Muscle layer of colon (tissue), 2 donors: ENCODE data around the gene ESAM.

Source experiments
- H3K27ac ChIP-seq: one replicate; pipeline ENCODE4 v1.7.0; 2013; ENCODE audit warnings: low read depth, mild to moderate bottlenecking, low read length, moderate library complexity
- H3K27me3 ChIP-seq, 2 donors: one replicate each; pipeline ENCODE4 v1.7.0; 2013; ENCODE audit warnings: low read length in 2 of 2, mild to moderate bottlenecking in 2 of 2; ENCODE audit not compliant: insufficient read depth in 2 of 2, control insufficient read depth in 1 of 2
- H3K36me3 ChIP-seq: one replicate; pipeline ENCODE4 v1.7.0; 2013; ENCODE audit warnings: mild to moderate bottlenecking, low read length; ENCODE audit not compliant: insufficient read depth
- H3K4me1 ChIP-seq: one replicate; pipeline ENCODE4 v1.7.0; 2013; ENCODE audit warnings: mild to moderate bottlenecking, low read length; ENCODE audit not compliant: insufficient read depth
- H3K4me3 ChIP-seq, 2 donors: one replicate each; pipeline ENCODE4 v1.7.0; 2013; ENCODE audit warnings: low read length in 2 of 2, low read depth in 1 of 2, mild to moderate bottlenecking in 1 of 2, moderate library complexity in 1 of 2
- H3K9ac ChIP-seq: one replicate; pipeline ENCODE4 v1.7.0; 2013; ENCODE audit warnings: low read length
- H3K9me3 ChIP-seq: one replicate; pipeline ENCODE4 v1.7.0; 2013; ENCODE audit warnings: mild to moderate bottlenecking, low read length
- donor health status: abdominal sarcoma.
- donor health status: Adenocarcinoma of cecum.

The ESAM gene

GRCh38 chr11:124758355-124759265, 3.5 kb downstream of the ESAM start:
- Histone ChIP-seq H3K27me3 (peaks cover 59 to 70% of the 10 kb centered on the region in 2 donors), H3K9ac (no peak overlapping the region), H3K4me1 (peaks cover 35% of the 10 kb centered on the region), H3K4me3 (peak overlapping the region in 1 of 2 donors; percentile 32), H3K9me3 (no peaks in the 10 kb centered on the region), H3K27ac (no peak overlapping the region), H3K36me3 (no peaks in the 10 kb centered on the region)

- Histone ChIP-seq H3K4me1 (peaks cover 28% of the 10 kb centered on the region), H3K27ac (no peak overlapping the region), H3K4me3 (no peak overlapping the region), H3K27me3 (peaks cover 52 to 65% of the 10 kb centered on the region in 2 donors), H3K36me3 (no peaks in the 10 kb centered on the region), H3K9ac (no peak overlapping the region), H3K9me3 (no peaks in the 10 kb centered on the region)
Measured at GRCh38 chr11:124757320-124757719, 4.8 kb downstream of the ESAM start.

DNA sequence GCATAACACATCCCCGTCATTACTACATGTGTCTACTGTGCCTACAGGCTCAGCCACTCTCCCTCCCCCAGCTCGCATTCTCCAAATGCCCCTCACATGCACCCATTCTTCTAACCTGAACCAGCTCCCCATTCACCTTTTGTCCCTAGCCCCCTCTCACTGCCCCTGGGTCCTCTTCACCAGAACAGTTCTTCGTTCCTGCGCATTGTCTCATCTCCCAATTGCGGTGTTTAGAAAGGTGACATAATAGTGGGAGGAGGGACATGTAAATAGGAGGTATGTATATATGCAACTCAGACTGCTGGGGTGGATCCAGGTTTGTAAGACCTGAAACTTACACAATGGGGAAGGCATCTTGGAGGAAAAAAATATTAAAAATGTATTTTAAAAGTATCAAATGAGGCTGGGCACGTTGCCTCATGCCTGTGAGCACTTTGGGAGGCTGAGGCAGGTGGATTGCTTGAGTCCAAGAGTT, 5.3 kb downstream of the ESAM start:
- H3K27ac ChIP-seq, result no peak overlapping the region
- no peaks in the 10 kb centered on the region for H3K36me3 ChIP-seq
- no peak overlapping the region for H3K4me3 ChIP-seq
- H3K4me1 ChIP-seq, result peaks cover 23% of the 10 kb centered on the region
- peaks cover 50 to 66% of the 10 kb centered on the region in 2 donors for H3K27me3 ChIP-seq
- no peaks in the 10 kb centered on the region for H3K9me3 ChIP-seq
- H3K9ac ChIP-seq, result no peak overlapping the region

GRCh38 chr11:124756033-124756752, 5.9 kb downstream of the ESAM start:
- Histone ChIP-seq H3K27ac (no peak overlapping the region), H3K36me3 (no peaks in the 10 kb centered on the region), H3K4me3 (no peak overlapping the region), H3K9me3 (no peaks in the 10 kb centered on the region), H3K9ac (no peak overlapping the region), H3K27me3 (peaks cover 47 to 66% of the 10 kb centered on the region in 2 donors), H3K4me1 (peaks cover 19% of the 10 kb centered on the region)

- H3K9ac ChIP-seq, result no peak overlapping the region
- H3K9me3 ChIP-seq, result no peaks in the 10 kb centered on the region
- peaks cover 12% of the 10 kb centered on the region for H3K4me1 ChIP-seq
- H3K27me3 ChIP-seq, result peaks cover 38 to 54% of the 10 kb centered on the region in 2 donors
- no peaks in the 10 kb centered on the region for H3K36me3 ChIP-seq
- no peak overlapping the region for H3K4me3 ChIP-seq
- no peak overlapping the region for H3K27ac ChIP-seq
Measured at GRCh38 chr11:124754710-124755109, 7.4 kb downstream of the ESAM start.

GRCh38 chr11:124754309-124754708, 7.8 kb downstream of the ESAM start:
- no peak overlapping the region for H3K9ac ChIP-seq
- no peak overlapping the region for H3K4me3 ChIP-seq
- no peaks in the 10 kb centered on the region for H3K9me3 ChIP-seq
- H3K27me3 ChIP-seq, result peaks cover 34 to 54% of the 10 kb centered on the region in 2 donors
- peaks cover 9% of the 10 kb centered on the region for H3K4me1 ChIP-seq
- no peaks in the 10 kb centered on the region for H3K36me3 ChIP-seq
- no peak overlapping the region for H3K27ac ChIP-seq

GRCh38 chr11:124753624-124754023, 8.5 kb downstream of the ESAM start:
- no peaks in the 10 kb centered on the region for H3K36me3 ChIP-seq
- no peaks in the 10 kb centered on the region for H3K9me3 ChIP-seq
- H3K27ac ChIP-seq, result no peak overlapping the region
- peaks cover 34 to 54% of the 10 kb centered on the region in 2 donors for H3K27me3 ChIP-seq
- H3K9ac ChIP-seq, result no peak overlapping the region
- peaks cover 3% of the 10 kb centered on the region for H3K4me1 ChIP-seq
- H3K4me3 ChIP-seq, result no peak overlapping the region

GRCh38 chr11:124753205-124753604, 8.9 kb downstream of the ESAM start:
- Histone ChIP-seq H3K4me1 (no peaks in the 10 kb centered on the region), H3K27ac (no peak overlapping the region), H3K4me3 (no peak overlapping the region), H3K27me3 (peaks cover 33 to 55% of the 10 kb centered on the region in 2 donors), H3K9ac (no peak overlapping the region), H3K36me3 (no peaks in the 10 kb centered on the region), H3K9me3 (no peaks in the 10 kb centered on the region)

DNA sequence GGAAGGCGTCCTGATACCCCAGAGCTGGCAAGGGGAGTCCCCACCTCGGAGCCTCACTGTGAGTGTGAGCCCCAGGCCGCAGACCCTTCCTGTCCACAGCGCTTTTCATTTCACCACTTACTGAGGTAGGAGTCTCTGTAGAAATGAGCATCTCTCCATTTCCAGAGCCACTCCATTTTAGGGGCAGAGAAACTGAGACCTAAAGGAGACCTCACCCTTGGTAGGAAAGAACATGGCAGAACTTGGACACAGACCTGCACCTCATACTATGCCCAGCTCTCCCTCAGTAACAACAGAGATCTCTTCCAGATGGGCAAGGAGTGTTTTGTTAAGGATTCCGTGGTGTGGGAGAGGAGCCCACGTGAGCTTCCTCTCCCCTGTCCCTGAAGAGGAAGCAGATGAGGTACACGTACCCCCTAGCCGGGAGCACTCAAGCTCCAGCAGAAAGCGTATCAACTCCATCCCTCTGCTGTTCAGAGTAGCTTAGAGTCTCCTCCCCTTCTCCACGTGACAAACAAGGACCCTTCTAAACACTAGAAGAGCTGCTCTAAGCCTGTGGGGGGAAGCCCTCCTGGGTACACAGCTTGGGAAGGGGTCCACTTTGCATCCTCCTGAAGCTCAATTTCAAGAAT, 9.5 kb downstream of the ESAM start:
- no peak overlapping the region for H3K9ac ChIP-seq
- no peaks in the 10 kb centered on the region for H3K9me3 ChIP-seq
- H3K4me3 ChIP-seq, result no peak overlapping the region
- H3K4me1 ChIP-seq, result no peaks in the 10 kb centered on the region
- peaks cover 27 to 55% of the 10 kb centered on the region in 2 donors for H3K27me3 ChIP-seq
- no peak overlapping the region for H3K27ac ChIP-seq
- H3K36me3 ChIP-seq, result no peaks in the 10 kb centered on the region

GRCh38 chr11:124751741-124752470, 10.2 kb downstream of the ESAM start, which contains the start of gene VSIG2:
VSIG2 (minus strand) TSS chr11:124752255; CDS start chr11:124752137, 118 bp downstream.
- Histone ChIP-seq H3K27me3 (peaks cover 30 to 55% of the 10 kb centered on the region in 2 donors), H3K9me3 (no peaks in the 10 kb centered on the region), H3K9ac (no peak within 1 kb of the TSS), H3K4me1 (no peaks in the 10 kb centered on the region), H3K4me3 (no peak within 1 kb of the TSS), H3K27ac (no peak within 1 kb of the TSS), H3K36me3 (no peaks in the 10 kb centered on the region)
